GM12872 (cell line): ENCODE measurements around the gene RHOA.

Experiments used
- CTCF ChIP-seq: IDR thresholded peaks from 3 replicates; pipeline ENCODE4 v1.5.1; 2011; ENCODE audit warnings: low read depth, mild to moderate bottlenecking, low read length, moderate library complexity; ENCODE audit not compliant: insufficient read depth

RHOA gene

GRCh38 chr3:49389297-49389696 is 22.5 kb downstream of the RHOA start:
- no peak for TF ChIP-seq CTCF

GRCh38 chr3:49388289-49388820 is 23.4 kb downstream of the RHOA start:
- no peak for TF ChIP-seq CTCF

DNA sequence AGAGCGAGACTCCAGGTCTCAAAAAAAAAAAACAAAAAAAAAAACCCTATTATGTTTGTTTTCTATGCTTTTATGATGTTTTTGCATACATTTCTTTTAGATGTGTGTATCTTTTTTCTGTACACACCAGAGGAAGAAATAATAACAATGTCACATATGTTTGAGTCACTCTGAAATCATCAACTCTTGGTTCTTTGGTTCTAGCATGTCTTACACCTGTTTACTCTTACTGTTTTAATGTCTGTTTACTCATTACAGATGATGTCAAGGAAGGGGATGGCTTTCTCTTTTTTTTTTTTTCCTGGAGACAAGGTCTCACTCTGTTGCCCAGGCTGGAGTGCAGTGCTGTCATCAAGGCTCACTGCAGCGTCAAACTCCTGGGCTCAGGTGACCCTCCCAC is 24.1 kb downstream of the RHOA start:
- no peak for TF ChIP-seq CTCF

DNA sequence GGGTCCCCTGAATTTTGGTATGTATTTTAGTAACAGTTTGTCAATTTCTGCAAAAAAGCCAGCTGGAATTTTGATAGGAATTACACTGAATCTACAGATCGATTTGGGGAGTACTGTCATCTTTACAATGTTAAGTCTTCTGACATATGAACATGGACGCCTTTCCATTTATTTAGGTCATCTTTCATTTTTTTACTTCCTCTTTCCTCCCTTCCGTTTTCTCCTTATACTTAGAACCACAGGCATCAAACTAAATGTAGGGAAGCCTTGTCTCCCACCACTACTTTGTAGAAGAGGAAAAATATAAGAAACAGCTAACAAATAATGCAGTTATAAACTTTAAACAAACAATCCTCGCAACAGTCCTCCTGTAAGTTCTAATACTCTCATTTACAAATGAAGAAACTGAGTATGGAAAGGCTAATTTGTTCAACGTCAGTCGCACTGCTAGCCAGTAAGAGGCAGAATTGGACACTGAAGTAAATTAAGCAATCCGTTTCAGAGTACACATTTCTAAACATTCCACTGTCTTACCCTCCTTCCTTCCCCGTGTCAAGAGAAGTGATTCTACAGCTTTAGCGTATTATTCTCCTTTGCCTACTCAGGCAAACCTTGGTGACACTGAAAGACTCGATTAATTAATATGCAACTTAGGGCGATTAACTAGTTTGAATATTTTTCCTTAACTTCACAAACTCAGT is 25.6 kb downstream of the RHOA start:
- no peak for TF ChIP-seq CTCF

- TF ChIP-seq CTCF = no peak
Measured at GRCh38 chr3:49385617-49386016, 26.2 kb downstream of the RHOA start.

- no peak for TF ChIP-seq CTCF
Measured at GRCh38 chr3:49383387-49383786, 28.4 kb downstream of the RHOA start.

DNA sequence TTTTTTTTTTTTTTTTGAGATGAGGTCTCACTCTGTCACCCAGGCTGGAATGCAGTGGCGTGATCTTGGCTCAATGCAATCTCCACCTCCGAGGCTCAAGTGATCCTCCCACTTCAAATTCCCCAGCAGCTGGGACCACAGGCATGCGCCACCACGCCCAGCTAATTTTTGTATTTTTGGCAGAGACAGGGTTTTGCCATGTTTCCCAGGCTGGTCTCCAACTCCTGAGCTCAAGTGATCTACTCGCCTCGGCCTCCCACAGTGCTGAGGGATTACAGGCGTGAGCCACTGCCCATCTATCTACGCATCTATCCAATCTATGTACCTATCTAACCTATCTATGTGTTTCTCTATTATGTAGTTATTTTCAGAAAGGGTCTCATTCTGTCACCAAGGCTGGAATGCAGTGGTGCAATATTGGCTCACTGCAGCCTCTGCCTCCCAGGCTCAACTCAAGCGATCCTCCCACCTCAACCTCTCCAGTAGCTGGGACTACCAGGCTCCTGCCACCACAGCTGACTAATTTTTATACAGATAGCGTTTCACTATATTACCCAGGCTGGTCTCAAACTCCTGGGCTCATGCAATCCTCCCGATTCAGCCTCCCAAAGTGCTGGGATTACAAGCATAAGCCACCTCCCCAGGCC is 33.4 kb downstream of the RHOA start:
- TF ChIP-seq CTCF = no peak
